Measurements from ENCODE around the gene SLC25A4.

Gene SLC25A4

DNA sequence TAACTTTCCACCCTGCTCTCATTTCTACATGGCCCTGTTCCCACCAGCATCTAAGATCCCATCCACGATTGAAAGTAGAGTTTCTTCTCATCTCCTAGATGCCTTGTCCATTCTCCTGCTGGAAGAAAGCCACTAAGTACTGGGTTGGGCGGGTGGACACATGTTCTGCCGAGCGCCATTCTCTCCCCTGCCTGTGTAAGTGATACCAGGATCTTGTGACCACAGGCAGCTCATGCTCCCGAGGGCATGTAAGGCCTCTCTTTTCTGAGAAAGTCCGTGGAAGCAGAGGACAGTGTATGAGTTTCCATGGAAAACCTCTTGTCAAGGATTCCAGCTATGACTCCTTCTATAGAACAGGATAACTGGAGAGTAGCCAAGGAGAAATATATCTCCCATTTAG, 3.3 kb upstream of the SLC25A4 start:
- POLR2A ChIA-PET = no interaction called here
- Histone ChIP-seq H3K4me3 (ENCODE audit: low read depth, low read length) (no peak overlapping the region), H3K36me3 (ENCODE audit: control insufficient read depth in 2 of 2, insufficient read depth in 1 of 2, low read length in 2 of 2) (peaks cover 0 to 2% of the 10 kb centered on the region in 2 experiments; a peak in 1 of 3 replicates), H3K4me1 (ENCODE audit: control insufficient read depth, insufficient read depth, low read length) (no peaks in the 10 kb centered on the region), H3K27ac (ENCODE audit: extremely low read depth, low read depth, low read length) (no peak overlapping the region), H3K9me3 (ENCODE audit: control insufficient read depth, insufficient read depth, low read depth, low read length) (no peaks in the 10 kb centered on the region)
- TF ChIP-seq ZNF335 (tag by site-specific recombination; conservative IDR thresholded peaks at IDR 0.05) = no peak
- TF ChIP-seq, protein P1, sequence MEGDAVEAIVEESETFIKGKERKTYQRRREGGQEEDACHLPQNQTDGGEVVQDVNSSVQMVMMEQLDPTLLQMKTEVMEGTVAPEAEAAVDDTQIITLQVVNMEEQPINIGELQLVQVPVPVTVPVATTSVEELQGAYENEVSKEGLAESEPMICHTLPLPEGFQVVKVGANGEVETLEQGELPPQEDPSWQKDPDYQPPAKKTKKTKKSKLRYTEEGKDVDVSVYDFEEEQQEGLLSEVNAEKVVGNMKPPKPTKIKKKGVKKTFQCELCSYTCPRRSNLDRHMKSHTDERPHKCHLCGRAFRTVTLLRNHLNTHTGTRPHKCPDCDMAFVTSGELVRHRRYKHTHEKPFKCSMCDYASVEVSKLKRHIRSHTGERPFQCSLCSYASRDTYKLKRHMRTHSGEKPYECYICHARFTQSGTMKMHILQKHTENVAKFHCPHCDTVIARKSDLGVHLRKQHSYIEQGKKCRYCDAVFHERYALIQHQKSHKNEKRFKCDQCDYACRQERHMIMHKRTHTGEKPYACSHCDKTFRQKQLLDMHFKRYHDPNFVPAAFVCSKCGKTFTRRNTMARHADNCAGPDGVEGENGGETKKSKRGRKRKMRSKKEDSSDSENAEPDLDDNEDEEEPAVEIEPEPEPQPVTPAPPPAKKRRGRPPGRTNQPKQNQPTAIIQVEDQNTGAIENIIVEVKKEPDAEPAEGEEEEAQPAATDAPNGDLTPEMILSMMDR (tag by site-specific recombination; IDR thresholded peaks at IDR 0.05) = no peak
- TF ChIP-seq ZNF211 (tag by site-specific recombination; IDR thresholded peaks at IDR 0.05; ENCODE audit: low read depth) = no peak
- TF ChIP-seq, protein P2, sequence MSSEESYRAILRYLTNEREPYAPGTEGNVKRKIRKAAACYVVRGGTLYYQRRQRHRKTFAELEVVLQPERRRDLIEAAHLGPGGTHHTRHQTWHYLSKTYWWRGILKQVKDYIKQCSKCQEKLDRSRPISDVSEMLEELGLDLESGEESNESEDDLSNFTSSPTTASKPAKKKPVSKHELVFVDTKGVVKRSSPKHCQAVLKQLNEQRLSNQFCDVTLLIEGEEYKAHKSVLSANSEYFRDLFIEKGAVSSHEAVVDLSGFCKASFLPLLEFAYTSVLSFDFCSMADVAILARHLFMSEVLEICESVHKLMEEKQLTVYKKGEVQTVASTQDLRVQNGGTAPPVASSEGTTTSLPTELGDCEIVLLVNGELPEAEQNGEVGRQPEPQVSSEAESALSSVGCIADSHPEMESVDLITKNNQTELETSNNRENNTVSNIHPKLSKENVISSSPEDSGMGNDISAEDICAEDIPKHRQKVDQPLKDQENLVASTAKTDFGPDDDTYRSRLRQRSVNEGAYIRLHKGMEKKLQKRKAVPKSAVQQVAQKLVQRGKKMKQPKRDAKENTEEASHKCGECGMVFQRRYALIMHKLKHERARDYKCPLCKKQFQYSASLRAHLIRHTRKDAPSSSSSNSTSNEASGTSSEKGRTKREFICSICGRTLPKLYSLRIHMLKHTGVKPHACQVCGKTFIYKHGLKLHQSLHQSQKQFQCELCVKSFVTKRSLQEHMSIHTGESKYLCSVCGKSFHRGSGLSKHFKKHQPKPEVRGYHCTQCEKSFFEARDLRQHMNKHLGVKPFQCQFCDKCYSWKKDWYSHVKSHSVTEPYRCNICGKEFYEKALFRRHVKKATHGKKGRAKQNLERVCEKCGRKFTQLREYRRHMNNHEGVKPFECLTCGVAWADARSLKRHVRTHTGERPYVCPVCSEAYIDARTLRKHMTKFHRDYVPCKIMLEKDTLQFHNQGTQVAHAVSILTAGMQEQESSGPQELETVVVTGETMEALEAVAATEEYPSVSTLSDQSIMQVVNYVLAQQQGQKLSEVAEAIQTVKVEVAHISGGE (tag by site-specific recombination; conservative IDR thresholded peaks at IDR 0.05; ENCODE audit: low read depth) = no peak
- TF ChIP-seq, protein P3, sequence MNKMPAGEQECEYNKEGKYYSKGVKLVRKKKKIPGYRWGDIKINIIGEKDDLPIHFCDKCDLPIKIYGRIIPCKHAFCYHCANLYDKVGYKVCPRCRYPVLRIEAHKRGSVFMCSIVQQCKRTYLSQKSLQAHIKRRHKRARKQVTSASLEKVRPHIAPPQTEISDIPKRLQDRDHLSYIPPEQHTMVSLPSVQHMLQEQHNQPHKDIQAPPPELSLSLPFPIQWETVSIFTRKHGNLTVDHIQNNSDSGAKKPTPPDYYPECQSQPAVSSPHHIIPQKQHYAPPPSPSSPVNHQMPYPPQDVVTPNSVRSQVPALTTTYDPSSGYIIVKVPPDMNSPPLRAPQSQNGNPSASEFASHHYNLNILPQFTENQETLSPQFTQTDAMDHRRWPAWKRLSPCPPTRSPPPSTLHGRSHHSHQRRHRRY (tag by site-specific recombination; IDR thresholded peaks at IDR 0.05) = no peak
- TF ChIP-seq ZBTB17 (tag by site-specific recombination; IDR thresholded peaks at IDR 0.05) = no peak
- TF ChIP-seq ZNF202 (tag by site-specific recombination; IDR thresholded peaks at IDR 0.05; ENCODE audit: borderline replicate concordance) = no peak
- TF ChIP-seq, protein P4, sequence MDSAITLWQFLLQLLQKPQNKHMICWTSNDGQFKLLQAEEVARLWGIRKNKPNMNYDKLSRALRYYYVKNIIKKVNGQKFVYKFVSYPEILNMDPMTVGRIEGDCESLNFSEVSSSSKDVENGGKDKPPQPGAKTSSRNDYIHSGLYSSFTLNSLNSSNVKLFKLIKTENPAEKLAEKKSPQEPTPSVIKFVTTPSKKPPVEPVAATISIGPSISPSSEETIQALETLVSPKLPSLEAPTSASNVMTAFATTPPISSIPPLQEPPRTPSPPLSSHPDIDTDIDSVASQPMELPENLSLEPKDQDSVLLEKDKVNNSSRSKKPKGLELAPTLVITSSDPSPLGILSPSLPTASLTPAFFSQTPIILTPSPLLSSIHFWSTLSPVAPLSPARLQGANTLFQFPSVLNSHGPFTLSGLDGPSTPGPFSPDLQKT (IDR thresholded peaks at IDR 0.05; ENCODE audit: borderline replicate concordance, low read depth, low read length) = no peak
- no peak for TF ChIP-seq EGR2 (tag by site-specific recombination; IDR thresholded peaks at IDR 0.05; ENCODE audit: low read depth)
- no peak for TF ChIP-seq ZNF366 (tag by site-specific recombination; conservative IDR thresholded peaks at IDR 0.05)
- TF ChIP-seq, protein P5, sequence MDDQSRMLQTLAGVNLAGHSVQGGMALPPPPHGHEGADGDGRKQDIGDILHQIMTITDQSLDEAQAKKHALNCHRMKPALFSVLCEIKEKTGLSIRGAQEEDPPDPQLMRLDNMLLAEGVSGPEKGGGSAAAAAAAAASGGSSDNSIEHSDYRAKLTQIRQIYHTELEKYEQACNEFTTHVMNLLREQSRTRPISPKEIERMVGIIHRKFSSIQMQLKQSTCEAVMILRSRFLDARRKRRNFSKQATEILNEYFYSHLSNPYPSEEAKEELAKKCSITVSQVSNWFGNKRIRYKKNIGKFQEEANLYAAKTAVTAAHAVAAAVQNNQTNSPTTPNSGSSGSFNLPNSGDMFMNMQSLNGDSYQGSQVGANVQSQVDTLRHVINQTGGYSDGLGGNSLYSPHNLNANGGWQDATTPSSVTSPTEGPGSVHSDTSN (CRISPR knock-in tag; IDR thresholded peaks at IDR 0.05) = no peak
- TF ChIP-seq SALL2 (tag by site-specific recombination; IDR thresholded peaks at IDR 0.05; ENCODE audit: borderline replicate concordance) = no peak
- no peak for TF ChIP-seq SP7 (tag by site-specific recombination; IDR thresholded peaks at IDR 0.05)
- TF ChIP-seq YY2 (tag by site-specific recombination; IDR thresholded peaks at IDR 0.05) = no peak
- TF ChIP-seq, protein P6, sequence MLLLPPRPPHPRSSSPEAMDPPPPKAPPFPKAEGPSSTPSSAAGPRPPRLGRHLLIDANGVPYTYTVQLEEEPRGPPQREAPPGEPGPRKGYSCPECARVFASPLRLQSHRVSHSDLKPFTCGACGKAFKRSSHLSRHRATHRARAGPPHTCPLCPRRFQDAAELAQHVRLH (tag by site-specific recombination; IDR thresholded peaks at IDR 0.05) = no peak
- no peak for TF ChIP-seq MEIS1 (CRISPR knock-in tag; IDR thresholded peaks at IDR 0.05; ENCODE audit: borderline replicate concordance)
- TF ChIP-seq ZBTB20 (tag by site-specific recombination; IDR thresholded peaks at IDR 0.05) = no peak
- CTCF ChIA-PET = interaction anchor here (0.6 to 2.1 kb wide), 4 partner anchors 44 to 929 kb away, joined by 3 to 6 read pairs (median 4); partner anchors contain the start of gene TLR3
